Endodermal cell (in vitro differentiated cells): Measurements from ENCODE around the gene TMEM101. TPM values are rescaled to one million over a fixed set of nuclear protein-coding genes. Genes with fewer than 3 reads are reported as not detected.

ENCODE experiments used
- DNase-seq: peaks from one replicate; pipeline ENCODE4 v3.0.0-alpha.2; 2017
- H3K27ac ChIP-seq: 2 replicates; pipeline ENCODE4 v1.5.1; 2013; ENCODE audit warnings: mild to moderate bottlenecking, low read depth, low read length, moderate library complexity
- H3K27me3 ChIP-seq: 2 replicates; pipeline ENCODE4 v1.6.1; 2013; ENCODE audit warnings: mild to moderate bottlenecking, low read length, moderate library complexity; ENCODE audit not compliant: insufficient read depth, control insufficient read depth, poor library complexity, severe bottlenecking
- H3K36me3 ChIP-seq: 2 replicates; pipeline ENCODE4 v1.7.0; 2013; ENCODE audit warnings: mild to moderate bottlenecking, low read length, moderate library complexity; ENCODE audit not compliant: control insufficient read depth, insufficient read depth
- H3K4me1 ChIP-seq: one replicate; pipeline ENCODE4 v1.7.0; 2013; ENCODE audit warnings: low read length; ENCODE audit not compliant: control insufficient read depth, insufficient read depth
- H3K4me3 ChIP-seq: 2 replicates; pipeline ENCODE4 v1.5.1; 2013; ENCODE audit warnings: mild to moderate bottlenecking, low read length, moderate library complexity
- H3K9ac ChIP-seq: 2 replicates; pipeline ENCODE4 v1.6.1; 2013; ENCODE audit warnings: mild to moderate bottlenecking, low read length, moderate library complexity; ENCODE audit not compliant: poor library complexity, severe bottlenecking; ENCODE audit errors: extremely low read depth
- H3K9me3 ChIP-seq: 2 replicates; pipeline ENCODE4 v1.6.1; 2013; ENCODE audit warnings: mild to moderate bottlenecking, low read length, moderate library complexity; ENCODE audit not compliant: control insufficient read depth
- H3K27ac Mint-ChIP-seq: 2 replicates; pipeline ENCODE4 v1.8.0; 2020; ENCODE audit warnings: mixed read lengths
- H3K27me3 Mint-ChIP-seq: 2 replicates; pipeline ENCODE4 v1.8.0; 2021; ENCODE audit warnings: mild to moderate bottlenecking, mixed read lengths; ENCODE audit not compliant: insufficient read depth
- H3K36me3 Mint-ChIP-seq: 2 replicates; pipeline ENCODE4 v1.8.0; 2020; ENCODE audit warnings: low read depth, mixed read lengths
- H3K4me1 Mint-ChIP-seq: 2 replicates; pipeline ENCODE4 v1.8.0; 2020; ENCODE audit warnings: mixed read lengths
- H3K4me3 Mint-ChIP-seq: 2 replicates; pipeline ENCODE4 v1.8.0; 2020; ENCODE audit warnings: mild to moderate bottlenecking, moderate library complexity, mixed read lengths
- H3K9me3 Mint-ChIP-seq: 2 replicates; pipeline ENCODE4 v1.8.0; 2020; ENCODE audit warnings: mild to moderate bottlenecking, mixed read lengths
- WGBS, 2 experiments: methylation state at CpG; one replicate each; pipeline versions ENCODE4 v1.1.5 to v1.1.7; 2013; ENCODE audit warnings: missing lambda C conversion rate in 2 of 2, mixed read lengths in 1 of 2; ENCODE audit not compliant: insufficient coverage in 1 of 2, insufficient read length in 1 of 2; 5-methylcytosine and 5-hydroxymethylcytosine counted together
- total RNA-seq, 2 donors: library from RNA; stranded (reverse); fragmentation: NEBNext Ultra II Directional in 1 of 2; extraction: Animal tissue kit (Norgen Biotek cat#: 25700) in 1 of 2; gene quantifications; 2 replicates in 1 of 2; 3 replicates in 1 of 2; pipeline ENCODE4 v1.2.1, GENCODE V29; 2021
- TF ChIP-seq, protein P1 (sequence below): fragments of 200-600 bp; sonication (generic); conservative IDR thresholded peaks from 2 replicates; pipeline ENCODE4 v1.5.0; 2021; ENCODE audit warnings: antibody characterized with exemption, mild to moderate bottlenecking

TMEM101 gene
- total RNA-seq, 2 donors from 2014 or later, result 27.2 to 27.7 TPM

DNA sequence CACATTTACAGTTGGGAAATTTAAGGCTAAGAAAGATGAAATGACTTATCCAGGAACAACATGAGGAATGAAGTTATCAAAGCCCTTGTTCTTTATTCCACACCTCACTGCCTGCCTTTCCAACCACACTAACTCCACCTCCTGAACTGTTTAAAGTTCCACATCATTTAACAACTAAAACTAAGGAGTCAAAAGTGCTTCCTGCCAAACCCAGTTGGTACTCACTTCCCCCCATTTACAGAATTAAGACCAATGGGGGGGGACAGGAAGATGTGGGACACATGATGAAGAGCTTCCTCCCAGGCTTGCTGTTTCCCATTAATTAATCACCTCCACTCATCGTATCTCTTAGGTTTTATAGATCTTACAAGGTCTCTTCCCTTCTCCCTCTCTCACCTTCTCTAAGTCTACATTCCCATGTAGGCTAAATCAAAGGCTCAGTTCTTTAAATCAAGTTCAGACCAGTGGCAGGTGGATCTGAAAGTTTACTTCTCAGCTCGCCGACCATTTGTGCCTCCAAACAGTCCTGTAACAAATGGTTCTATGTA is 19.2 kb upstream of the TMEM101 start:
- Mint-ChIP-seq H3K27ac (peak overlapping the region; percentile 1), H3K36me3 (peaks cover 57% of the 10 kb centered on the region), H3K9me3 (no peaks in the 10 kb centered on the region), H3K27me3 (no peaks in the 10 kb centered on the region), H3K4me3 (no peak overlapping the region), H3K4me1 (no peaks in the 10 kb centered on the region)
- Histone ChIP-seq H3K27me3 (no peaks in the 10 kb centered on the region), H3K27ac (no peak overlapping the region), H3K4me1 (no peaks in the 10 kb centered on the region), H3K9ac (no peak overlapping the region), H3K9me3 (no peaks in the 10 kb centered on the region), H3K36me3 (peaks cover 74% of the 10 kb centered on the region), H3K4me3 (no peak overlapping the region)
- whole genome bisulfite sequencing, 2 experiments, result 94 to 96% methylated on average over 3 of the region's 3 CpGs
- DNase-seq, result no peak
- TF ChIP-seq, protein P1, sequence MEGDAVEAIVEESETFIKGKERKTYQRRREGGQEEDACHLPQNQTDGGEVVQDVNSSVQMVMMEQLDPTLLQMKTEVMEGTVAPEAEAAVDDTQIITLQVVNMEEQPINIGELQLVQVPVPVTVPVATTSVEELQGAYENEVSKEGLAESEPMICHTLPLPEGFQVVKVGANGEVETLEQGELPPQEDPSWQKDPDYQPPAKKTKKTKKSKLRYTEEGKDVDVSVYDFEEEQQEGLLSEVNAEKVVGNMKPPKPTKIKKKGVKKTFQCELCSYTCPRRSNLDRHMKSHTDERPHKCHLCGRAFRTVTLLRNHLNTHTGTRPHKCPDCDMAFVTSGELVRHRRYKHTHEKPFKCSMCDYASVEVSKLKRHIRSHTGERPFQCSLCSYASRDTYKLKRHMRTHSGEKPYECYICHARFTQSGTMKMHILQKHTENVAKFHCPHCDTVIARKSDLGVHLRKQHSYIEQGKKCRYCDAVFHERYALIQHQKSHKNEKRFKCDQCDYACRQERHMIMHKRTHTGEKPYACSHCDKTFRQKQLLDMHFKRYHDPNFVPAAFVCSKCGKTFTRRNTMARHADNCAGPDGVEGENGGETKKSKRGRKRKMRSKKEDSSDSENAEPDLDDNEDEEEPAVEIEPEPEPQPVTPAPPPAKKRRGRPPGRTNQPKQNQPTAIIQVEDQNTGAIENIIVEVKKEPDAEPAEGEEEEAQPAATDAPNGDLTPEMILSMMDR, result no peak

DNA sequence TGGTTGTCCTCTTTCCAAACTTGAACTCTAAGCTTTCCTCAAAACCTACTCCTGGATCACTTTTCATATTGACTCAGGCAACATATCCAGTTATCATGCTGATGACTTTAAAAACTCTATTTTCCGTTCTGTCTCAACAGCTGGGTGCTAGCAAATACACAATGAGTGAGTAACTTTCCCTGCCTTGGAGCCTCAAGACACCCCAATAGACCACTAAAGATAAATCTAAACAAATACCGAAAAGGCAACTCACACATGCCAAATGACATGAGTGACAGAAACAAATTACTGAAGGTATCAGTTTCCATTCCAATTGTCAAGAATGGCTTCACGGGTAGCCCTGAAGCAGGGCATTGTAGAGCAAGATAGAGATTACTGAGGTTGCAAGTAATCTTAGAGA is 15.7 kb upstream of the TMEM101 start:
- no peak overlapping the region for H3K27ac ChIP-seq
- WGBS, 2 experiments, result 95 to 100% methylated on average over 2 to 3 of the region's 3 CpGs
- H3K9me3 Mint-ChIP-seq, result no peaks in the 10 kb centered on the region
- no peak overlapping the region for H3K4me3 Mint-ChIP-seq
- H3K4me1 Mint-ChIP-seq, result no peaks in the 10 kb centered on the region
- no peaks in the 10 kb centered on the region for H3K27me3 ChIP-seq
- peaks cover 49% of the 10 kb centered on the region for H3K36me3 Mint-ChIP-seq
- no peaks in the 10 kb centered on the region for H3K27me3 Mint-ChIP-seq
- H3K9me3 ChIP-seq, result no peaks in the 10 kb centered on the region
- TF ChIP-seq, protein P1, result no peak
- no peaks in the 10 kb centered on the region for H3K4me1 ChIP-seq
- peaks cover 60% of the 10 kb centered on the region for H3K36me3 ChIP-seq
- H3K4me3 ChIP-seq, result no peak overlapping the region
- DNase-seq, result no peak
- no peak overlapping the region for H3K9ac ChIP-seq
- H3K27ac Mint-ChIP-seq, result no peak overlapping the region

DNA sequence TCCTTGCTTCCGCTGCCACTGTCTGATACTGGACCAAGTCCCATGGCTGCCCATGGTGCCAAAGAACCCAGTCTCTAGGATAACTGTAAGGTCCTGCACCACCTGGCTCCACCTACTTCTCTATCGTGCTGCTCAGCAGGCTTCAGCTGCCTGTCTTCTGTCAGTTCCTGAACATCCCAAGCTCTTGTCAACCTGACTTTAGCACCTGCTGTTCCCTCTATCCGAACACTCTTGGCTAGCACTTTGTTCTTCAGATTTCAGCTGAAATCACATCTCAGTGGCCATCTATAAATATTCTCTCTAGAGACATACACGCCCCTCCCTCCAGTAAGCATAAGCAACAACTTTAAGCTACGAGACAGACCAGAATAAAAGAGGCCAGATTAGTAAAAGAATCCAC is 15.0 kb upstream of the TMEM101 start:
- no peaks in the 10 kb centered on the region for H3K27me3 Mint-ChIP-seq
- no peaks in the 10 kb centered on the region for H3K4me1 ChIP-seq
- H3K27ac ChIP-seq, result peak overlapping the region; percentile 24
- DNase-seq, result no peak
- no peak overlapping the region for H3K4me3 Mint-ChIP-seq
- H3K4me3 ChIP-seq, result no peak overlapping the region
- no peak overlapping the region for H3K9ac ChIP-seq
- WGBS, 2 experiments, result 90 to 93% methylated on average over 4 to 5 of the region's 5 CpGs
- H3K9me3 ChIP-seq, result no peaks in the 10 kb centered on the region
- peak overlapping the region; percentile 20 for H3K27ac Mint-ChIP-seq
- H3K9me3 Mint-ChIP-seq, result no peaks in the 10 kb centered on the region
- H3K27me3 ChIP-seq, result no peaks in the 10 kb centered on the region
- peaks cover 63% of the 10 kb centered on the region for H3K36me3 ChIP-seq
- TF ChIP-seq, protein P1, result no peak
- H3K36me3 Mint-ChIP-seq, result peaks cover 48% of the 10 kb centered on the region
- no peaks in the 10 kb centered on the region for H3K4me1 Mint-ChIP-seq
